Activated B cell treated with CpG ODN at 0.5 μM for 24 hours (primary cell): ENCODE measurements around the gene PPM1F. TPM values are rescaled to one million over a fixed set of nuclear protein-coding genes. Genes with fewer than 3 reads are reported as not detected.
"Not testable (repeated sequence)": the region's sequence is repeated elsewhere in the genome, so short reads cannot be mapped to it uniquely, and the experiment has no call there.

Source experiments
- ATAC-seq: fragments of 200-7000 bp; cut with Tn5 transposase; one replicate; pipeline ENCODE4 v1.10.0; 2021; ENCODE audit warnings: low read depth, mild to moderate bottlenecking, moderate library complexity
- CTCF ChIA-PET: fragments of 350-600 bp; sonication (Branson Sonifier 250); formaldehyde crosslinking; loops from one replicate; lab custom pipeline; 2021; ENCODE audit warnings: antibody characterized with exemption; lab: Charles Lee
- POLR2A ChIA-PET: fragments of 350-600 bp; sonication (Branson Sonifier 250); formaldehyde crosslinking; loops from one replicate; lab custom pipeline; 2021; ENCODE audit warnings: antibody characterized with exemption; lab: Charles Lee
- DNase-seq: peaks from one replicate; pipeline ENCODE4 v3.0.0; 2022
- H3K27ac Mint-ChIP-seq: one replicate; pipeline ENCODE4 v1.8.0; 2020; ENCODE audit warnings: mixed read lengths
- H3K27me3 Mint-ChIP-seq: one replicate; pipeline ENCODE4 v1.8.0; 2021; ENCODE audit warnings: mixed read lengths
- H3K36me3 Mint-ChIP-seq: one replicate; pipeline ENCODE4 v1.8.0; 2021; ENCODE audit warnings: low read depth, mixed read lengths
- H3K4me1 Mint-ChIP-seq: one replicate; pipeline ENCODE4 v1.8.0; 2021; ENCODE audit warnings: mixed read lengths
- H3K4me3 Mint-ChIP-seq: one replicate; pipeline ENCODE4 v1.8.0; 2020; ENCODE audit warnings: mild to moderate bottlenecking, mixed read lengths
- H3K9me3 Mint-ChIP-seq: one replicate; pipeline ENCODE4 v1.8.0; 2020; ENCODE audit warnings: mixed read lengths
- CTCF ChIP-seq: fragments of 200-600 bp; IDR thresholded peaks from one replicate; pipeline ENCODE4 v1.8.0; 2022; ENCODE audit warnings: antibody characterized with exemption, mild to moderate bottlenecking
- intact Hi-C: fragments of 100-400 bp; cut with micrococcal nuclease; formaldehyde crosslinking; loops from one replicate; pipeline ENCODE4 v1.15.1; 2024
- total RNA-seq: library from RNA; stranded (reverse); gene quantifications from 2 replicates; pipeline ENCODE4 v1.2.3, GENCODE V29; 2022

Gene PPM1F
- total RNA-seq, 1 donor from 2014 or later: 21.1 TPM

DNA sequence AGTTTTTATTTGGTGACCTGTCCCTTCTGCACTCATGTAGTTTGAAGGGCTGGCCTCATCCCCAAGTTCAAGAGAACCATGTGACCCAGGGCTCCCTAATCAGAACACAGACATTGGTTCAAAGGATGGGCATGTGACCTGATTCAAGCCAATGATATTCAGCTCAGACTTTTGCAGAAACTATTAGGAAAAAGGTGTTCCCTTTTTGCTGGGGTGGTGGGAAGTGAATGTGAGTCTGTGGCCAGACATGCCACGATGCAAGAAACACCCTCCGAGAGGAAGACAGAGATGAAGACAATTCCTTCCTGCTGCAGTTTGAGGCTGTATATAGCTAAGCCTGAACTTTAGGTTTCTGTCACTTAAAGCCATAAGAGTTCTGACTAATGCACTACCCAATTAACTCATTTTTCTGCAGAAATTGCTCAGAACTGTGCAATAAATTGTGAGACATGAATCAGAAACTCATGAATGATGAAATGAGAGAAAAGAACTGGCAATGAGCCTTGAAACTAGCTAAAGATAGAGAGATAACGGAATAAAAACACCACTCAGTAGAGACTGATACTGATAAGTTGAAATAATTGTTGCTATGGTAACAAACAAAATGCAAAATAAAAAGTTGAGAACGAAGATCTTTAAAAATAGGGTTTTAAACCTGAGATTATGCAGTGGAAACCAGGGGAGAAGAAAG is 76.0 kb downstream of the PPM1F start:
- H3K36me3 Mint-ChIP-seq: no peaks in the 10 kb centered on the region
- no peak for ATAC-seq
- H3K4me3 Mint-ChIP-seq: no peak overlapping the region
- H3K27me3 Mint-ChIP-seq: no peaks in the 10 kb centered on the region
- peaks cover 6% of the 10 kb centered on the region for H3K4me1 Mint-ChIP-seq
- intact Hi-C loops: no loop called here
- no peak for DNase-seq
- H3K9me3 Mint-ChIP-seq: no peaks in the 10 kb centered on the region
- no peak for TF ChIP-seq CTCF
- ChIA-PET CTCF (no interaction called here), POLR2A (interaction anchor here (0.7 to 1.7 kb wide), 2 partner anchors 9 to 80 kb away, joined by 3 to 9 read pairs; partner anchors contain the start of gene MAPK1)
- no peak overlapping the region for H3K27ac Mint-ChIP-seq

GRCh38 chr22:21874953-21875352 is 77.7 kb downstream of the PPM1F start:
- H3K27me3 Mint-ChIP-seq, H3K36me3 Mint-ChIP-seq, CTCF ChIA-PET, DNase-seq, ATAC-seq, H3K4me3 Mint-ChIP-seq, H3K27ac Mint-ChIP-seq, H3K9me3 Mint-ChIP-seq, intact Hi-C loops, H3K4me1 Mint-ChIP-seq: not testable (repeated sequence)
- POLR2A ChIA-PET: interaction anchor here (0.7 kb wide), 2 partner anchors 280 to 1947 kb away, joined by 4 to 8 read pairs; no protein-coding TSS in a partner anchor

GRCh38 chr22:21873619-21874018 is 79.0 kb downstream of the PPM1F start:
- DNase-seq (no peak), ATAC-seq (no peak)
- ChIA-PET CTCF (no interaction called here), POLR2A (no interaction called here)
- intact Hi-C loops: no loop called here
- Mint-ChIP-seq H3K4me3 (no peak overlapping the region), H3K9me3 (no peaks in the 10 kb centered on the region), H3K36me3 (no peaks in the 10 kb centered on the region), H3K27me3 (no peaks in the 10 kb centered on the region), H3K4me1 (peaks cover 11% of the 10 kb centered on the region), H3K27ac (no peak overlapping the region)
- no peak for TF ChIP-seq CTCF

DNA sequence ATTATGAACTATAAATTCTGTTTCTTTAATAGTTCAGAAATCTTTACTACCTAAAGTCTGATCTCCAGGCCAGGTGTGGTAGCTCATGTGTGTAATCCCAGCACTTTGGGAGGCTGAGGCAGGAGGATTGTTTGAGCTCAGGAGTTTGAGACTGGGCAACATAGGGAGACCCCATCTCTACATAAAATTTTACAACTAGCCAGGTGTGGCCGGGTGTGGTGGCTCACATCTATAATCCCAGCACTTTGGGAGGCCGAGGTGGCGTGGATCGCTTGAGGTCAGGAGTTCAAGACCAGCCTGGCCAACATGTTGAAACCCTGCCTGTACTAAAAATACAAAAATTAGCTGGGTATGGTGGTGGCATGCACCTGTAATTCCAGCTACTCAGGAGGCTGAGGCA is 79.9 kb downstream of the PPM1F start:
- CTCF ChIA-PET, H3K27me3 Mint-ChIP-seq, H3K36me3 Mint-ChIP-seq, ATAC-seq, DNase-seq, H3K4me3 Mint-ChIP-seq, intact Hi-C loops, H3K27ac Mint-ChIP-seq, H3K9me3 Mint-ChIP-seq: not testable (repeated sequence)
- H3K4me1 Mint-ChIP-seq: peaks cover 19% of the 10 kb centered on the region
- POLR2A ChIA-PET: interaction anchor here (0.7 kb wide), 1 partner anchor 1823 kb away, joined by 3 read pairs; no protein-coding TSS in a partner anchor

Other genes with a start within 250 kb of the PPM1F start
- 3.0 and 4.1 TPM in 2 replicates for gene YPEL1, start 217.1 kb downstream of the PPM1F start, total RNA-seq
- 130 and 149 TPM in 2 replicates for gene MAPK1, start 85.2 kb downstream of the PPM1F start, total RNA-seq
- gene TOP3B, start 29.9 kb upstream of the PPM1F start, total RNA-seq: 60.4 and 83.4 TPM in 2 replicates